Naive B cell (primary cell): ENCODE measurements around the gene FUNDC2. TPM values are rescaled to one million over a fixed set of nuclear protein-coding genes. Genes with fewer than 3 reads are reported as not detected.

Experiments used
- ATAC-seq, 2 donors: fragments of 150-1000 bp; cut with Tn5 transposase; 2 replicates each; pipeline ENCODE4 v1.10.0; 2021; ENCODE audit warnings: low read depth in 2 of 2, mild to moderate bottlenecking in 2 of 2, moderate library complexity in 2 of 2
- DNase-seq: peaks from one replicate; pipeline ENCODE4 v3.0.0; 2022
- H3K27ac Mint-ChIP-seq, 6 donors: one replicate each; pipeline ENCODE4 v1.8.0; 2020 to 2022; ENCODE audit warnings: mild to moderate bottlenecking in 6 of 6, mixed read lengths in 6 of 6, moderate library complexity in 5 of 6, inconsistent platforms in 2 of 6
- H3K27me3 Mint-ChIP-seq, 3 donors: one replicate each; pipeline ENCODE4 v1.8.0; 2021 to 2022; ENCODE audit warnings: mixed read lengths in 3 of 3, mild to moderate bottlenecking in 1 of 3
- H3K36me3 Mint-ChIP-seq, 2 donors: one replicate each; pipeline ENCODE4 v1.8.0; 2020 to 2022; ENCODE audit warnings: mixed read lengths in 2 of 2, inconsistent platforms in 1 of 2, mild to moderate bottlenecking in 1 of 2
- H3K4me1 Mint-ChIP-seq, 3 donors: one replicate each; pipeline ENCODE4 v1.8.0; 2020 to 2022; ENCODE audit warnings: mixed read lengths in 3 of 3, inconsistent platforms in 1 of 3, mild to moderate bottlenecking in 1 of 3, moderate library complexity in 1 of 3
- H3K4me3 Mint-ChIP-seq, 8 donors: one replicate each; pipeline ENCODE4 v1.8.0; 2020 to 2022; ENCODE audit warnings: mild to moderate bottlenecking in 8 of 8, mixed read lengths in 8 of 8, moderate library complexity in 8 of 8, inconsistent platforms in 2 of 8
- H3K9me3 Mint-ChIP-seq, 7 donors: one replicate each; pipeline ENCODE4 v1.8.0; 2020 to 2022; ENCODE audit warnings: mixed read lengths in 7 of 7, mild to moderate bottlenecking in 5 of 7, inconsistent platforms in 2 of 7, moderate library complexity in 1 of 7
- polyA plus RNA-seq, 6 donors: library from polyadenylated mRNA; unstranded; fragments of 300-500 nt; fragmentation: Illumina TruSeq; gene quantifications; one replicate each; pipeline ENCODE4 v1.2.3, GENCODE V29; 2021; ENCODE audit warnings: low read depth in 6 of 6

The FUNDC2 gene, protein sequence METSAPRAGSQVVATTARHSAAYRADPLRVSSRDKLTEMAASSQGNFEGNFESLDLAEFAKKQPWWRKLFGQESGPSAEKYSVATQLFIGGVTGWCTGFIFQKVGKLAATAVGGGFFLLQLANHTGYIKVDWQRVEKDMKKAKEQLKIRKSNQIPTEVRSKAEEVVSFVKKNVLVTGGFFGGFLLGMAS
- polyA plus RNA-seq: 100 to 1,000 TPM; 153 to 203 (median 175) TPM

DNA sequence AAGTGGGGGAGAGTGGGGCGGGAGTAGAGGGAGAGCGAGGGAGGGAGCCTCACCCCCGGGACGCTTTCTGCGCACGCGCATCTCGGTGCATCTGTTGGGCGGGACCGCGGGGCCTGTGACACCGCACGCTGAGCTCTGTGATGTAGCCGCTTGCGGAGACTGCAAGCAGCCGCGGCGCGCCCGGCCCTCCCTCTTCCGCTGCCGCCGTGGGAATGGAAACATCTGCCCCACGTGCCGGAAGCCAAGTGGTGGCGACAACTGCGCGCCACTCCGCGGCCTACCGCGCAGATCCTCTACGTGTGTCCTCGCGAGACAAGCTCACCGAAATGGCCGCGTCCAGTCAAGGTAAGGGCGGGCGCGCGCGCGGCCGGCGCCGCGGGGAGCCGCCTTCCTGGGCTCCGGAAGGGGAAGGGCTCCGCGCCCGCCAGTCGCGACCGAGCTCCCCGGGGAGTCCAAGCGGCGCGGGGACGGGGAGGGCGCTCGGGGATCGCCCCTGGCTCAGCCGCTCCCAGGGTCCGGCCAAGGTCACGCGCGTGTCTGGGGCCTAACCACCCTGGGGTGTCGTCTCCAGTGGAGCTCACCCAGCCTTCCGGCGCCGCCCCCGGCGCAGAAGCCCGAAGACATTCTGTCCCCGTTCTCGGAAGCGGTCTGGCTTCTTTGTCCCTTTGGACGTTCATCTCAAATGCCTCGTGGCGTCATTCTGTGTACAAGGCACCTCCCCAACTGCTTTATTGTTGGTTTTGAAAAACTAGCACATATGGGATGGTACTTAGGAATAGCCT is at the start of gene FUNDC2:
TSS of gene FUNDC2 (plus strand) at position 118 of the 782 bp plus-strand sequence. CDS start at position 213, 95 bp downstream.
- H3K4me3 Mint-ChIP-seq: peak within 1 kb of the TSS; percentile 79 to 96 (median 91)
- H3K36me3 Mint-ChIP-seq: no peaks in the 10 kb centered on the region
- no peaks in the 10 kb centered on the region for H3K27me3 Mint-ChIP-seq
- peak within 1 kb of the TSS; percentile 93 to 97 (median 96) for H3K27ac Mint-ChIP-seq
- H3K9me3 Mint-ChIP-seq: peaks cover 0 to 3% (median 0%) of the 10 kb centered on the region in 7 donors
- ATAC-seq (peak; percentile 86 to 87), DNase-seq (peak; percentile 91)
- H3K4me1 Mint-ChIP-seq: peaks cover 5 to 25% (median 6%) of the 10 kb centered on the region in 3 donors

DNA sequence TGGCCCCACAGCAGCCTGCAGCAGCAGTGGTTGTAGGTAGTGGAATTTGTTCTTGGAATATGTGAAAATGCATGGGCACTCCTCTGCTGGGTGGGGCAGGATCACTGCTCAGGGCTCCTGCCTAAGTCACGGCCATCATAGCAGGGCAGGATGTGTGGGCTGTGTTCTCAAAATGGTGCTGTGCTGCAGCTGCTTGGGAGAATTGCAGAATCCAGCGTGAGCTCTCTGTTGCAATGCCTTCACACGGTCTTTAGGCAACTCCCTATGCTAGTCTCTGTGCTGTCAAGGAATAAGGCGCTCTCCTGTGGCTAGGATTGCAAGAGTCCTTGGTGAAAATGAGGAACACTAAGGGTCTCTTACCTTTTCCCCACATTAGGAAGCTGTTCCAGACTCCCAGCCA is 47.0 kb upstream of the FUNDC2 start:
- DNase-seq (no peak), ATAC-seq (no peak)
- H3K9me3 Mint-ChIP-seq: peaks cover 0 to 15% (median 10%) of the 10 kb centered on the region in 7 donors
- peaks cover 0 to 6% (median 5%) of the 10 kb centered on the region in 3 donors for H3K4me1 Mint-ChIP-seq
- peak overlapping the region in 1 of 6 donors; percentile 47 for H3K27ac Mint-ChIP-seq
- peaks cover 0 to 9% of the 10 kb centered on the region in 2 donors for H3K36me3 Mint-ChIP-seq
- H3K27me3 Mint-ChIP-seq: no peaks in the 10 kb centered on the region
- no peak overlapping the region for H3K4me3 Mint-ChIP-seq

DNA sequence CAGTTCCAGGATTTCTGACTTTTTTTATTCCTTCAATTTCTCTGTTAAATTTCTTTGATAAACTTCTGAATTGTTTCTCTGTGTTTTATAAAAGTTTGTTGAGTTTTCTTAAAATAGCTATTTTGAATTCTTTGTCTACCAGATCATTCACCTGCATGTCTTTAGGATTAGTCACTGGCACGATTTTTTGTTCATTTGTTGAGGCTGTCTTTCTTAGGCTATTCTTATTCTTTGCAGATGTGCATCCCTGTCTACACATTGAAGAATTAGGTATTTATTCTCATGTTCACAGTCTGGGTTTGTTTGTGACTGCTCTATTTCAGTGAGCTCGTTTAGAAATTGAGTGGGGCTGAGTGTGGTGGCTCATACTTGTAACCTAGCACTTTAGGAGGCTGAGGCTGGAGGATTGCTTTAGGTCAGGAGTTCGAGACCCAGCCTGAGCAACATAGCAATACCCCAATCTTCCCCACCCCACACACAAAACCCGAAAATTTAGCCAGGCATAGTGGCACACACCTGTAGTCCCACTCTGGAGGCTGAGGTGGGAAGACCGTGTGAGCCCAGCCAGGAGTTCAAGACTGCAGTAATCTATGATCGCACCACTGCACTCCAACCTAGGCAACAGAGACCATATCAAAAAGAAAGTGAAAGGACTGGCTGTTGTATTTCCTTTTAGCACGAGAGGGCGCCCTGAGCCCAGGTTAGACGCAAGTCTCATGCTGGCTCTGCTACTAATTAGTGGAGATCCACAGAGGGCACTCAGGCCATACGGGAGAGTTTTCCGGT is 46.1 kb upstream of the FUNDC2 start:
- Mint-ChIP-seq H3K27me3 (no peaks in the 10 kb centered on the region), H3K9me3 (peaks cover 0 to 15% (median 10%) of the 10 kb centered on the region in 7 donors), H3K27ac (peak overlapping the region in 3 of 6 donors; percentile 34 to 79 (median 49)), H3K36me3 (peaks cover 0 to 9% of the 10 kb centered on the region in 2 donors), H3K4me3 (peak overlapping the region; percentile 2 to 82 (median 72)), H3K4me1 (peaks cover 0 to 6% (median 5%) of the 10 kb centered on the region in 3 donors)
- DNase-seq (peak; percentile 65), ATAC-seq (peak; percentile 94 to 99)

DNA sequence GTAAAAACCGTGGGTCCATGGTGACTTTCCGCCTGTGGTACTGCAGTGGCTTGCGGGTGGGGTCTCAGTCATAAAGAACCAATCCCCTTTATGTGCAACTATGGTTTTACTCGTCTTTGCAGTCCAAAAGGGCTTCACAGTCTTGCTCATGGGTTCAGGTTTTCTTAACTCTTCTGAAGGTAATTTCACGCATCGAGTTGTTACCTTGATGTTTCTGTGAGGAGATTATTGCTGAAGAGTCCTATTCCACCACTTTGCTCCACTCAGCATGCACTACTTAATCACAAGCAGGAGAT is 45.6 kb upstream of the FUNDC2 start:
- peaks cover 0 to 9% of the 10 kb centered on the region in 2 donors for H3K36me3 Mint-ChIP-seq
- DNase-seq (no peak), ATAC-seq (peak in 1 of 2 donors; percentile 21)
- peaks cover 0 to 15% (median 10%) of the 10 kb centered on the region in 7 donors for H3K9me3 Mint-ChIP-seq
- H3K27ac Mint-ChIP-seq: peak overlapping the region in 3 of 6 donors; percentile 34 to 79 (median 49)
- H3K27me3 Mint-ChIP-seq: no peaks in the 10 kb centered on the region
- peaks cover 0 to 6% (median 5%) of the 10 kb centered on the region in 3 donors for H3K4me1 Mint-ChIP-seq
- H3K4me3 Mint-ChIP-seq: peak overlapping the region in 3 of 8 donors; percentile 60 to 75 (median 64)

DNA sequence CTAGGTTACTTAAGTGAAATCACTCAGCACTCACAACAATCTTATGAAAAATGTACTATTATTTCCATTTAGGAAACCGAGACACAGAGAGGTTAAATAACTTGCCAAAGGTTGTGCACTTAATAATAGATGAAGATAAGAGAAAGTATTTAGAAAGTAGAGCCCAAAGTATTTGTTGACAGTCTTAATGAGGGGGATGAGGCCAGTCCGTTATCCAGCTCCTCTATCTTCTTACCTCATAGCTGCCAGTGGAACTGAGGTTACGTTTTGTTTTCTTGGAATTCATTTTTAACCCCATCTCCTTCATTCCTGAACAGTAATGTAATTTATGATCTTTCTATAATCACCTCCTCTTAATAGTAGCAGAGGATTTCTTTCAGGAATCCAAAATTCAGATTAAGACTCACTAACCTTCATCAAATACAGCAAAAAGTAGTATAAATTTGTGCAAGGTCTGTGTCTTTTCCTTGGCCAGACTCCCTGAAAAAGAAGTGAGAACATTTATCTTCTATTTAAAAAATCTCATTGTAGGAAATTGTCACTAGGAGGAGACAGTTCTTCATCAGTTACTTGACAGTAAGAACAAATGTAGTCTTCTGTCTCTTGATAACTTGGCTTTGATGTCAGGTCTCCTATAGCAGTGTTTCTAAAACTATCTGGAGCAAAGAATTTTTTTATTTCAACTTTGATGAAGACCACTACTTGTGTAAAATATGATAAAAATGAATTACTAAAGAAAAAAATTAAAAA is 39.6 kb upstream of the FUNDC2 start:
- H3K27ac Mint-ChIP-seq: no peak overlapping the region
- H3K27me3 Mint-ChIP-seq: no peaks in the 10 kb centered on the region
- no peaks in the 10 kb centered on the region for H3K4me1 Mint-ChIP-seq
- H3K9me3 Mint-ChIP-seq: peaks cover 0 to 1% (median 0%) of the 10 kb centered on the region in 7 donors
- H3K4me3 Mint-ChIP-seq: no peak overlapping the region
- no peaks in the 10 kb centered on the region for H3K36me3 Mint-ChIP-seq
- ATAC-seq (no peak), DNase-seq (no peak)

DNA sequence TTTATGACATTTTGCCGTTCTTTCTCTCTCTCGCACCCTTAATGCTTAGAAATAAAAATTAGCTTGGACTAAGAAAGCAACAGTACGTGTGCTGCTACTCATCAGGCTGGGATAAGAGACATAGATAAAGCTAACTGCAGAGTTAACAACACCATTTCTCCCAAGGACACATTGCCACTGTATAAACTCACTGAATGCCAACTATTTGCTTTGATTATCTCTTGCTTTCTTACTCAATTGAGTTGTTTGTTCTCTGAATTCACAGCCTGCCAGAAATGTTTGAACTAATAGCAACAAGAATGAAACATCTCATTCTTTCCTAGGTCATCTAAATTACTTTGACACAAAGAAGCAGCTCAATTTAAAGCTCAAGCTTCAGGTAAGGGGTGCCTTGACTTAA is 38.7 kb upstream of the FUNDC2 start:
- Mint-ChIP-seq H3K27ac (no peak overlapping the region), H3K36me3 (no peaks in the 10 kb centered on the region), H3K4me1 (no peaks in the 10 kb centered on the region), H3K27me3 (no peaks in the 10 kb centered on the region), H3K4me3 (no peak overlapping the region), H3K9me3 (peaks cover 0 to 1% (median 0%) of the 10 kb centered on the region in 7 donors)
- DNase-seq (no peak), ATAC-seq (no peak)

DNA sequence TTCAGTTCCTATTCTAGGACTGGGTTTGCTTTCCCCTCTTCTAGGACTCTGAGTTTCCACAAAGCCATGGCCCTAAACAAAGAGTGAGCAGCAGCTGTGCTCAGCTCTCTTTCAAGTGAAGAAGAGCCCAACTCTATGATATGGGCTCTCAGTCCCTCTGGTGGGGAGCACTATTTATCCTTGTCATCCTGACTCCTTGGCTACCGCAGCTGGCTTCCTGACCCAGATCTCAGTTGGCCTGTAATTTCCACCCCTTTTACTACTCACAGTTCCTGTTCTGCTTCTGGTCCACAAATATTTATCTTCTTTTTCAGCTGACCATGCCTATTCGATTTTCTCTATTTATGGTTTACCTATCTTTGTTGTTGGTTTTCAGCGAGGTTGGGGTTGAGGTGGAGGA is 37.9 kb upstream of the FUNDC2 start:
- ATAC-seq: no peak

DNA sequence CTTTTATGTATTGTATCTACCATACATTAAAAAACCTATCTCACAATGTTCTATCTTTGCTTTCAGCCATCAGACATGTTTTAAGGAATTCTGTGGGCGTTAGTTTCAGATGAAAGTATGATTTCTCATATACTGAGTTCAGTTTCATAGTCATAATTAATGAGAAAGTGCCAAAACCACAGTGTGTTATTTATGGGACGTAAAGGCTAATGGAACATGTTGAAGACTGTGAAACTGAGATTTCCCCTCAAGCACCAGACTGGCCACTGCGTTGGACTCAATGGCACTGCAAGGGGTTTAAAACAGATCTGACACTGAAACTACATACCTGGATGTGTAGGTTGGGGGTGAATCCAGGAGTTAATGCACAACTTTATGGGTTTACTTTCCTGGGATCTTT is 36.1 kb upstream of the FUNDC2 start:
- DNase-seq (no peak), ATAC-seq (no peak)
- Mint-ChIP-seq H3K4me1 (no peaks in the 10 kb centered on the region), H3K27ac (no peak overlapping the region), H3K27me3 (no peaks in the 10 kb centered on the region), H3K36me3 (no peaks in the 10 kb centered on the region), H3K4me3 (no peak overlapping the region), H3K9me3 (peaks cover 0 to 1% (median 0%) of the 10 kb centered on the region in 7 donors)

More for the DNA sequence above, 37.9 kb upstream of the FUNDC2 start:
- no peak overlapping the region for H3K4me3 Mint-ChIP-seq
- H3K27me3 Mint-ChIP-seq: no peaks in the 10 kb centered on the region
- DNase-seq: no peak
- H3K27ac Mint-ChIP-seq: no peak overlapping the region
- H3K9me3 Mint-ChIP-seq: peaks cover 0 to 1% (median 0%) of the 10 kb centered on the region in 7 donors
- H3K4me1 Mint-ChIP-seq: no peaks in the 10 kb centered on the region
- H3K36me3 Mint-ChIP-seq: no peaks in the 10 kb centered on the region

DNA sequence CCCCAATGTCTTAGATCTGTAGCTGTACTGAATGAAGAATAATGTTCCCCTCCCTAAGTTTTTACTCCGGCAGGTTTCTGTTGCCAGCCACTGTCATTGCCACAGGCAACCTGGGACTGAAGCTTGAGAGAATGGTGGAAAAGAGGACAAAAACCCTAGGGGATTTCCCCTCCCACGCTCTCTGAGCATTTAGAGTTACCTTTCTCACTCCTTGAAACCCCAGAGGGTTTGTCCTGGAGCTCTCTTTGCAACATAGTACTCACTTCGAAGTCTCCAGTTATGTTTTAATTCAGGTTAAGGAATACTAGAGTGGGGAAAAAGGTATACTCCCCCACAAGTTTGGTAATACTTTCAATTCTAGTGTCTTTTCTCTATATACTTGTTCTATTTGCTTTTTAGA is 35.6 kb upstream of the FUNDC2 start:
- Mint-ChIP-seq H3K9me3 (peaks cover 0 to 1% (median 0%) of the 10 kb centered on the region in 7 donors), H3K36me3 (no peaks in the 10 kb centered on the region), H3K4me1 (no peaks in the 10 kb centered on the region), H3K27me3 (no peaks in the 10 kb centered on the region), H3K4me3 (no peak overlapping the region), H3K27ac (no peak overlapping the region)
- DNase-seq (no peak), ATAC-seq (no peak)

DNA sequence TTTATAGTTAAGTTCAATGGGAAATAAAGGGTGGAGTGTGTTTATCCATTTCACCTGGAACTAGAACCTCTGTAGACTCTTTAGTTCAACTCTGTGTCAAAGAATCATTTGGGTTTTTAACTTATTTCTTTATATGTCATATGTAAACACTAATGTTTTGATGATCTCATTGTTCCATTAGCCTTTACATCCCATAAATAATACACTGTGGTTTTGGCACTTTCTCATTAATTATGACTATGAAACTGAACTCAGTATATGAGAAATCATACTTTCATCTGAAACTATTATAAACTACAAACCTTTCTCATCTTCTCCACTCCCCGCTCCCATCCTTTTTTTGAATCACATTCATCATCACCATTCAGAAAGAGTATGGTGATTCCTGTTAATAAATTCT is 35.2 kb upstream of the FUNDC2 start:
- Mint-ChIP-seq H3K36me3 (no peaks in the 10 kb centered on the region), H3K4me1 (no peaks in the 10 kb centered on the region), H3K4me3 (no peak overlapping the region), H3K27ac (no peak overlapping the region), H3K9me3 (peaks cover 0 to 1% (median 0%) of the 10 kb centered on the region in 7 donors), H3K27me3 (no peaks in the 10 kb centered on the region)
- DNase-seq (no peak), ATAC-seq (no peak)

DNA sequence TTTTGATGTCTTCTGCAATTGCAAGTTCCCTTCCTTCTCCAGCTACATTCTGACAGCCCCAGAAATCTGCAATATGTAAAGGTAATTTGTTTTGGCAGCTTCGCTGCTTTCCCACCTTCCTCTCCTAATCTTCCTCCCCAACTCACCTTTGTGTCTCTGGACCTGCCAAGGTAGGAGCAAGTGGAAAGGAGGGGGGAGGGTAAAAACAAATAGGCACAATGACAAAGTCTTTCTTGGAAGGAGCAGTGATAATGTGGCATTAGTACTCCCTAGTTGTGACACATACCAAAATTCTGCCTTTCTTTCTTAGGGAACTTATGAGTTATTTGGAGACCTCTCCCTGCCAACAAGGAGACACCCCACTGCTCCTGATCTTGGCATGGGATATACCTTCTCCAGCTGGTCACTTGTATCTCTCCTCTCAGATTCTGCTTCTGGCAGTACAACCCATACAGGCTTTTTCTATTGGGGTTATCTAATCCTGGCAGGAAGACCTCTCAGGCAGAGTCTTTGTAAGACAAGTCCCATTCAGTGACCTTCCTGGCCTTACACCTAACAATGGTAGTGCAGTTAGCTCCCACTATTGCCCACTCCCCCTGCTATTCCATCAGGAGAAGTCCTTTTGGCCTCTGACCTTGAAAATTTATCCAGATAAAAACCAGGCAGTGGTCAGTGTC is 28.3 kb upstream of the FUNDC2 start:
- Mint-ChIP-seq H3K27ac (no peak overlapping the region), H3K36me3 (no peaks in the 10 kb centered on the region), H3K9me3 (peaks cover 0 to 4% (median 2%) of the 10 kb centered on the region in 7 donors), H3K4me1 (no peaks in the 10 kb centered on the region), H3K4me3 (peak overlapping the region in 1 of 8 donors; percentile 53), H3K27me3 (peaks cover 0 to 15% (median 3%) of the 10 kb centered on the region in 3 donors)
- no peak for ATAC-seq
- DNase-seq: no peak

DNA sequence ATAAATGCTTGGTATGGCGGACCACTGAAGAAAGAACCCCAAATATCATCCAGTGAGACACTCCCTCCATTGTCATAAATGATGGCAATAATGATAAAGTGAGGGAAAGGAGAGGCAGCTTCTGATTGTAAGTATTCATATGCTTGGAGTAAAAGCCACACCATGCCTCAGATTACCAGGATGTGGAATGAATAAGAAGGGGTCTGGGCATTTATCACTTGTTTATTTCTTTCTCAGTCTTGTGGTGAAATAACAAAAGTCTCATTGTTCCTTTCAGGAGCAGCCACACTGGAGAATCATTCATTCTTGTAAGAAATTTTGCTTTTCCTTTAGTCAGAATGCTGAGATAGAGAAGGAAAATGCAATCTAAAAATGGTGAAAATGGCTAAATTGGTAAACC is 25.8 kb upstream of the FUNDC2 start:
- DNase-seq: no peak
- Mint-ChIP-seq H3K27me3 (peaks cover 0 to 16% (median 3%) of the 10 kb centered on the region in 3 donors), H3K4me3 (no peak overlapping the region), H3K27ac (no peak overlapping the region), H3K9me3 (peaks cover 0 to 4% (median 2%) of the 10 kb centered on the region in 7 donors), H3K36me3 (no peaks in the 10 kb centered on the region), H3K4me1 (no peaks in the 10 kb centered on the region)
- ATAC-seq: no peak
